Prostate gland (tissue), 2 donors: ENCODE results near the gene LDHAL6B. TPM values are rescaled to one million over a fixed set of nuclear protein-coding genes. Genes with fewer than 3 reads are reported as not detected.

Experiments
- DNase-seq: peaks from one replicate; pipeline ENCODE4 v3.0.0-alpha.2; 2019; ENCODE audit warnings: low spot score
- H3K27ac ChIP-seq, 2 donors: fragments of 200-600 bp; sonication (generic); 2 replicates each; pipeline ENCODE4 v1.5.1; 2017 to 2019
- H3K27me3 ChIP-seq: fragments of 200-600 bp; sonication (generic); replicated peaks from 2 replicates; pipeline ENCODE4 v1.5.1; 2019; ENCODE audit not compliant: insufficient read depth
- H3K36me3 ChIP-seq, 2 donors: fragments of 200-600 bp; sonication (generic); 1 replicate in 1 of 2; 2 replicates in 1 of 2; pipeline versions ENCODE4 v1.5.1 to v1.8.1; 2017 to 2019
- H3K4me1 ChIP-seq: fragments of 200-600 bp; sonication (generic); replicated peaks from 2 replicates; pipeline ENCODE4 v1.5.1; 2019
- H3K4me3 ChIP-seq, 2 donors: fragments of 200-600 bp; sonication (generic); 2 replicates each; pipeline ENCODE4 v1.5.1; 2017 to 2019
- H3K9me3 ChIP-seq: fragments of 200-600 bp; sonication (generic); 2 replicates; pipeline ENCODE4 v1.5.1; 2017
- CTCF ChIP-seq, 4 experiments: fragments of 200-600 bp in 2 of 4; fragments of 450-650 bp in 2 of 4; sonication (generic) in 2 of 4; IDR thresholded peaks; 1 replicate in 3 of 4; 2 replicates in 1 of 4; pipeline ENCODE4 v1.5.1; 2016 to 2019; ENCODE audit warnings: antibody characterized with exemption in 4 of 4, mild to moderate bottlenecking in 2 of 4, moderate library complexity in 2 of 4
- POLR2A ChIP-seq: fragments of 450-650 bp; IDR thresholded peaks from one replicate; pipeline ENCODE4 v1.6.1; 2016; ENCODE audit warnings: antibody characterized with exemption, mild to moderate bottlenecking
- POLR2AphosphoS5 ChIP-seq: sonication (generic); formaldehyde crosslinking; IDR thresholded peaks from one replicate; pipeline ENCODE4 v1.6.1; 2017; ENCODE audit warnings: antibody characterized with exemption
- WGBS: methylation state at CpG from one replicate; pipeline ENCODE4 v1.1.5; 2018; 5-methylcytosine and 5-hydroxymethylcytosine counted together
- intact Hi-C: fragments of 100-400 bp; cut with DNase I; formaldehyde crosslinking; loops from one replicate; pipeline ENCODE4 v1.14.2; 2022
- total RNA-seq, 2 donors: library from RNA; depleted of rRNA; stranded (reverse); fragments of >200 nt; gene quantifications; one replicate each; pipeline ENCODE4 v1.1.0, GENCODE V29; 2016

Gene LDHAL6B
- total RNA-seq, 2 donors from 2014 or later: 6.0 TPM; not detected in 1

GRCh38 chr15:59185725-59186124 lies 20.9 kb upstream of the LDHAL6B start:
- intact Hi-C loops: no loop called here
- 97% methylated on average over 2 of the region's 2 CpGs for WGBS
- Histone ChIP-seq H3K4me1 (no peaks in the 10 kb centered on the region), H3K36me3 (no peaks in the 10 kb centered on the region), H3K27me3 (no peaks in the 10 kb centered on the region), H3K9me3 (no peaks in the 10 kb centered on the region), H3K27ac (no peak overlapping the region), H3K4me3 (no peak overlapping the region)
- peak in 1 of 4 experiments; percentile 42 for TF ChIP-seq CTCF (IDR thresholded peaks at IDR 0.05)
- TF ChIP-seq POLR2A: no peak
- no peak for TF ChIP-seq POLR2AphosphoS5
- no peak for DNase-seq

- TF ChIP-seq POLR2AphosphoS5: no peak
- TF ChIP-seq POLR2A: no peak
- no peak for TF ChIP-seq CTCF (IDR thresholded peaks at IDR 0.05)
- H3K36me3 ChIP-seq: no peaks in the 10 kb centered on the region
- H3K4me1 ChIP-seq: no peaks in the 10 kb centered on the region
- no peaks in the 10 kb centered on the region for H3K27me3 ChIP-seq
- intact Hi-C loops: no loop called here
- no peaks in the 10 kb centered on the region for H3K9me3 ChIP-seq
- no peak overlapping the region for H3K4me3 ChIP-seq
- no peak for DNase-seq
- 92% methylated on average over 4 of the region's 4 CpGs for WGBS
- no peak overlapping the region for H3K27ac ChIP-seq
Observed at GRCh38 chr15:59186501-59186900, 20.1 kb upstream of the LDHAL6B start.

GRCh38 chr15:59189241-59189640 lies 17.4 kb upstream of the LDHAL6B start:
- DNase-seq: no peak
- H3K4me3 ChIP-seq: no peak overlapping the region
- WGBS: 97% methylated on average over 5 of the region's 5 CpGs
- no peak for TF ChIP-seq POLR2A
- no peak for TF ChIP-seq CTCF (IDR thresholded peaks at IDR 0.05)
- TF ChIP-seq POLR2AphosphoS5: no peak
- H3K9me3 ChIP-seq: no peaks in the 10 kb centered on the region
- no peaks in the 10 kb centered on the region for H3K36me3 ChIP-seq
- H3K4me1 ChIP-seq: no peaks in the 10 kb centered on the region
- H3K27ac ChIP-seq: no peak overlapping the region
- intact Hi-C loops: no loop called here
- no peaks in the 10 kb centered on the region for H3K27me3 ChIP-seq

- 94% methylated on average over 7 of the region's 7 CpGs for WGBS
- intact Hi-C loops: no loop called here
Observed at GRCh38 chr15:59190291-59190690, 16.4 kb upstream of the LDHAL6B start.

More at GRCh38 chr15:59190291-59190690, 16.4 kb upstream of the LDHAL6B start:
- Histone ChIP-seq H3K4me3 (no peak overlapping the region), H3K4me1 (no peaks in the 10 kb centered on the region), H3K9me3 (no peaks in the 10 kb centered on the region), H3K27me3 (no peaks in the 10 kb centered on the region), H3K36me3 (no peaks in the 10 kb centered on the region), H3K27ac (no peak overlapping the region)
- TF ChIP-seq POLR2A: no peak
- no peak for TF ChIP-seq CTCF (IDR thresholded peaks at IDR 0.05)
- TF ChIP-seq POLR2AphosphoS5: no peak
- no peak for DNase-seq
